Tibial artery (tissue), 4 donors: ENCODE measurements around the gene MEF2D.
A peak's percentile ranks its signal among the peaks of the same experiment; 100 is the strongest.

Experiments
- DNase-seq, 2 donors: peaks; one replicate each; pipeline ENCODE4 v3.0.0-alpha.2; 2019
- H3K27ac ChIP-seq, 2 donors: fragments of 200-600 bp; sonication (generic) in 1 of 2; 1 replicate in 1 of 2; 2 replicates in 1 of 2; pipeline ENCODE4 v1.5.1; 2018 to 2019; ENCODE audit warnings: mild to moderate bottlenecking in 1 of 2
- H3K27me3 ChIP-seq, 2 donors: fragments of 200-600 bp; sonication (generic) in 1 of 2; one replicate each; pipeline versions ENCODE4 v1.5.1 to v1.6.0; 2016 to 2019
- H3K36me3 ChIP-seq, 3 donors: fragments of 200-600 bp; sonication (generic) in 2 of 3; one replicate each; pipeline ENCODE4 v1.5.1; 2016 to 2019; ENCODE audit warnings: mild to moderate bottlenecking in 2 of 3
- H3K4me1 ChIP-seq, 4 donors: fragments of 200-600 bp; sonication (generic) in 2 of 4; 1 replicate in 3 of 4; 2 replicates in 1 of 4; pipeline ENCODE4 v1.5.1; 2016 to 2019
- H3K4me3 ChIP-seq, 2 donors: fragments of 200-600 bp; sonication (generic) in 1 of 2; 1 replicate in 1 of 2; 2 replicates in 1 of 2; pipeline ENCODE4 v1.5.1; 2018 to 2019; ENCODE audit warnings: mild to moderate bottlenecking in 2 of 2
- H3K9me3 ChIP-seq, 3 donors: fragments of 200-600 bp; sonication (generic) in 1 of 3; one replicate each; pipeline ENCODE4 v1.5.1; 2016 to 2019
- intact Hi-C: fragments of 100-400 bp; cut with DNase I; formaldehyde crosslinking; loops from one replicate; pipeline ENCODE4 v1.15.0; 2023; ENCODE audit warnings: low total_unique reads
- TF ChIP-seq, protein P1 (sequence below), 2 experiments: fragments of 200-600 bp in 1 of 2; fragments of 450-650 bp in 1 of 2; IDR thresholded peaks; one replicate each; pipeline ENCODE4 v1.5.1; 2017 to 2019; ENCODE audit warnings: antibody characterized with exemption in 2 of 2, mild to moderate bottlenecking in 1 of 2, moderate library complexity in 1 of 2

MEF2D gene

DNA sequence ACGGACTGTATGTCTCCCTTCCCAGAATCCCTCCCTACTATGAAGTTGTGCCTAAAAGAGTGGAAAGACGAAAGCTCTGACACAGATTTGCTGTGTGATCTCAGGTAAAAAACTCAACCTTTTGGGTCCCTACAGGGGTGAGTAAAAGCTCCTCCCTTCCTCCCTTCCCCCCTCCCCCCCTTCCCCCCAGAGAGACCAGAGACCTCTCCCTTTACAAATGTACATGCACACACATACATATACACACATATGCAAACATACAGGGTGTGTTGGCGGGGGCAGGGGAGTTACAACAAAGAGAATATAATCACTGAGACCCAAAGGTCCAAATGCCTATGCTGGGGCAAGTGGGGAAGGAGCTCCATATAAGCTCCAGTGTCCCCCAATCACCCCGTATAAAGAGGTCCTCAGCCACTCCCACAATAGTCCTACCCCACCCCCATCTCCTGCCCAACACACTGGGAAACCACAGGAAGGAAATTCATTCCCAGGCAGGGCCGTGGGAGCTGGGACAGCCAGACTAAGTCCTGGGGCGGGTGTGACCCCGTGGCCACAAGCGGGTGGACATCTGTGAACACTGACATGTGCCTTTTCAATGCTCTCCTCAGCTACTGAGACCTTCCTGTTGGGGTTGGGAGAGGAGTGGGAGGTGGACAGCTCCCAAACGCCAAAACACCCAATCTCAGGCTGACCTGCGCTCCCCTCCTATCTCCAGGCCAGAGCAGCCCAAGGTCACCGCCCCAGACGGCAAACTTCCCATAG, 2.0 kb downstream of the MEF2D start:
- intact Hi-C loops = loop anchor here (5.0 kb wide), 1 partner anchor 94 kb away; the partner anchor contains the start of gene NAXE
- TF ChIP-seq, protein P1, sequence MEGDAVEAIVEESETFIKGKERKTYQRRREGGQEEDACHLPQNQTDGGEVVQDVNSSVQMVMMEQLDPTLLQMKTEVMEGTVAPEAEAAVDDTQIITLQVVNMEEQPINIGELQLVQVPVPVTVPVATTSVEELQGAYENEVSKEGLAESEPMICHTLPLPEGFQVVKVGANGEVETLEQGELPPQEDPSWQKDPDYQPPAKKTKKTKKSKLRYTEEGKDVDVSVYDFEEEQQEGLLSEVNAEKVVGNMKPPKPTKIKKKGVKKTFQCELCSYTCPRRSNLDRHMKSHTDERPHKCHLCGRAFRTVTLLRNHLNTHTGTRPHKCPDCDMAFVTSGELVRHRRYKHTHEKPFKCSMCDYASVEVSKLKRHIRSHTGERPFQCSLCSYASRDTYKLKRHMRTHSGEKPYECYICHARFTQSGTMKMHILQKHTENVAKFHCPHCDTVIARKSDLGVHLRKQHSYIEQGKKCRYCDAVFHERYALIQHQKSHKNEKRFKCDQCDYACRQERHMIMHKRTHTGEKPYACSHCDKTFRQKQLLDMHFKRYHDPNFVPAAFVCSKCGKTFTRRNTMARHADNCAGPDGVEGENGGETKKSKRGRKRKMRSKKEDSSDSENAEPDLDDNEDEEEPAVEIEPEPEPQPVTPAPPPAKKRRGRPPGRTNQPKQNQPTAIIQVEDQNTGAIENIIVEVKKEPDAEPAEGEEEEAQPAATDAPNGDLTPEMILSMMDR (IDR thresholded peaks at IDR 0.05) = no peak
- Histone ChIP-seq H3K9me3 (no peaks in the 10 kb centered on the region), H3K27ac (peak overlapping the region; percentile 94 to 100), H3K36me3 (peaks cover 0 to 12% (median 8%) of the 10 kb centered on the region in 3 donors), H3K27me3 (no peaks in the 10 kb centered on the region), H3K4me1 (peaks cover 15 to 76% (median 68%) of the 10 kb centered on the region in 4 donors), H3K4me3 (peak overlapping the region; percentile 78 to 99)
- peak; percentile 67 to 85 for DNase-seq

DNA sequence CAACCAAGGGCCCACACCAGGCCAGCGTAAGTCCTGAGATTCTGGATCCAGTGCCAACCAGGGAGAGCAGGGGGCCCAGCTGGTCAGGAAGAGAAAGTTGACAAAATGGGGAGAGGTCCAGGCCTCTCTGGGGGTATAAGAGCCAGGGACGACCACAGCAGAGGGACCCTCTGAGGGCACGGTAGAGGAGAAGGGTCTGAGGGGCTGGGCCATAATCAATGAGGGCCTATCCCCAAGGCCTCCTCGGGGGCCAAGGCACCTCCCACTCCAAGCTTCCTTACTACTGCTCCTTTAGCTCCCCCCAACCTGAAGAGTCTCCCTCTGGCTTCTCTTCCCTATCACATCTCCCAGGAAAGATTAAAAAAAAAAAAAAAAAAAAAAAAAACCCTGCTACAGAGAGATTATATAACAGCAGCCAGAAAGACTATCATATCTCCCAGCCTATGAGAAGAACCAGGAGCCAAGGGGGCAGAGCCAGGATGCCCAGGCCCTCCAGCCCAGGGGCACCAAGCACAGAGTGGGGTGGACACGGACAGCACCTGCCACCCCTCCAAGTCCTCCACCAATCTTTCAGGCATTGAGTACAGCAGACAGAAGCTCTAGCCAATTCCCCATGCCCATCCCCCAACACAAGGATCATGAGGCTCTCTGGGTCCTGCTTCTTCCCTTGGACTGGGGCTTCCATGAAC, 2.7 kb downstream of the MEF2D start:
- Histone ChIP-seq H3K27ac (peak overlapping the region; percentile 94 to 100), H3K4me1 (peaks cover 19 to 76% (median 68%) of the 10 kb centered on the region in 4 donors), H3K9me3 (no peaks in the 10 kb centered on the region), H3K4me3 (peak overlapping the region; percentile 78 to 99), H3K27me3 (no peaks in the 10 kb centered on the region), H3K36me3 (peaks cover 0 to 12% (median 8%) of the 10 kb centered on the region in 3 donors)
- intact Hi-C loops = loop anchor here (5.0 kb wide), 1 partner anchor 94 kb away; the partner anchor contains the start of gene NAXE
- TF ChIP-seq, protein P1 (IDR thresholded peaks at IDR 0.05) = no peak
- DNase-seq = peak; percentile 20 to 80

DNA sequence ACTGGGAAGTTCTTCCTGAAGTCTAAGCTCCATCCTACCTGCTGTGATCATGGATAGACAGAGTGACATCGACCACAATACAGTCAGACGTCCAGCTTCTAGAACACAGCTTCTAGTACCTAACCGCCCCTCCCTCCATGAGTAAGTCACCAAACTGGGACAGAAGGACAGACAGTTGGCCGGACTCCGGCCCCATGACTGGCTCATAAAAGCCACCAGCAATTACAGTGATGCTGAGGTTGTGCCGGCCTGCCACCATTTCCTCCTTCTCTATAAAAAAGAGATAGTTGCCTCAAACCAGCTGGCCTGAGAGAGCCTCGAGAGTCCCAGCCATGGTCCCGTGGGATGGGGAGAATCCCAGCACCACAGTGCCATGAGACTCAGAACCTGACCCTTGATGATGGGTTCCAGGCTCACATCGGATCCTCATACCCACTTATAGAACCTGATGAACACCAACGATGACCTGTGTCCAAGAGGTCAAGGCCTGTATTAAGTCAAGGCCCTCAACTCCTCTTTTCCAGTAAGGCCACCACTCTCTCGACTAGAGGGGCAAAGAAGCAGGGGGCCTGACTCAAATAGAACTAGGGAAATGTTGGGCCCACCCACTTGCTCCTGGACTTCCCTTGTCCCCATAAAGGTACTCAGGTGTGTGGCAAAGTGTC, 3.4 kb downstream of the MEF2D start:
- peak overlapping the region; percentile 94 to 100 for H3K27ac ChIP-seq
- peaks cover 23 to 76% (median 70%) of the 10 kb centered on the region in 4 donors for H3K4me1 ChIP-seq
- intact Hi-C loops = loop anchor here (5.0 kb wide), 1 partner anchor 95 kb away; the partner anchor contains the start of gene NAXE
- DNase-seq = peak in 1 of 2 donors; percentile 88
- H3K36me3 ChIP-seq = peaks cover 0 to 12% (median 8%) of the 10 kb centered on the region in 3 donors
- H3K9me3 ChIP-seq = no peaks in the 10 kb centered on the region
- H3K27me3 ChIP-seq = no peaks in the 10 kb centered on the region
- TF ChIP-seq, protein P1 (IDR thresholded peaks at IDR 0.05) = no peak
- peak overlapping the region; percentile 78 to 99 for H3K4me3 ChIP-seq

DNA sequence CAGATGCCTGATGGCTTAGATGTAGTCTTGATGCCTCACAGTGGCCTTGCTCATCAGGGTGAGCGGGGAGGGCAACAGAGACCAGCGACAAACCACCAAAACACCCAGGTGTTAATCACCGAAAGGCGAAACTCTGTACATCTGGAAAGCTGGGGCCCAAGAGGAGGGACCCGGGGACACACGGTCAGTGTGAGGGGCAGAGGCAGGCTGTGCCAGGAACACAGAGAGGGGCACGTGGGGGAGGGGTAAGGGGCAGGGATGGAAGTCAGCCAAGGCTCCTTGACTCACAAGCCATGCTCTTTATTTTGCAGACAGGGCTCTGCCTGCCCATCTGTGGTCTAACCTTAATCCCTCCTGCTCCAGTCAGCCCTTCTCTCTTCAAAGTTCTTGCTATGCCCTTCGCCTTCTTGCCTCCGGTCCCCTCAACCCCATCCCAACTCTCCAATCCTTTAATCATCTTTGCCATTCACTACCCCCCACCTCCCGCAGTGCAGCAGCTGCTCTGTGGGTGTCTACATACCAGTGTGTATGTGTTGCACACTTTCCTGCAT, 4.3 kb downstream of the MEF2D start:
- peak overlapping the region; percentile 78 to 99 for H3K4me3 ChIP-seq
- peaks cover 31 to 77% (median 72%) of the 10 kb centered on the region in 4 donors for H3K4me1 ChIP-seq
- TF ChIP-seq, protein P1 (IDR thresholded peaks at IDR 0.05) = no peak
- H3K36me3 ChIP-seq = peaks cover 0 to 12% (median 8%) of the 10 kb centered on the region in 3 donors
- DNase-seq = peak in 1 of 2 donors; percentile 74
- H3K27me3 ChIP-seq = no peaks in the 10 kb centered on the region
- no peaks in the 10 kb centered on the region for H3K9me3 ChIP-seq
- H3K27ac ChIP-seq = peak overlapping the region; percentile 94 to 100
- intact Hi-C loops = loop anchor here (5.0 kb wide), 1 partner anchor 96 kb away; the partner anchor contains the start of gene NAXE
